Measurements from ENCODE around the gene MPP3. TPM values are rescaled to one million over a fixed set of nuclear protein-coding genes. Genes with fewer than 3 reads are reported as not detected.
"Not testable (repeated sequence)": the region's sequence is repeated elsewhere in the genome, so short reads cannot be mapped to it uniquely, and the experiment has no call there.

The MPP3 gene, protein sequence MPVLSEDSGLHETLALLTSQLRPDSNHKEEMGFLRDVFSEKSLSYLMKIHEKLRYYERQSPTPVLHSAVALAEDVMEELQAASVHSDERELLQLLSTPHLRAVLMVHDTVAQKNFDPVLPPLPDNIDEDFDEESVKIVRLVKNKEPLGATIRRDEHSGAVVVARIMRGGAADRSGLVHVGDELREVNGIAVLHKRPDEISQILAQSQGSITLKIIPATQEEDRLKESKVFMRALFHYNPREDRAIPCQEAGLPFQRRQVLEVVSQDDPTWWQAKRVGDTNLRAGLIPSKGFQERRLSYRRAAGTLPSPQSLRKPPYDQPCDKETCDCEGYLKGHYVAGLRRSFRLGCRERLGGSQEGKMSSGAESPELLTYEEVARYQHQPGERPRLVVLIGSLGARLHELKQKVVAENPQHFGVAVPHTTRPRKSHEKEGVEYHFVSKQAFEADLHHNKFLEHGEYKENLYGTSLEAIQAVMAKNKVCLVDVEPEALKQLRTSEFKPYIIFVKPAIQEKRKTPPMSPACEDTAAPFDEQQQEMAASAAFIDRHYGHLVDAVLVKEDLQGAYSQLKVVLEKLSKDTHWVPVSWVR
- total RNA-seq, result 55.5 TPM
- long read RNA-seq, partial matches to known transcripts, result 20 of 61 reads
- long read RNA-seq, other reads (novel, unspliced or antisense), result 37 of 61 reads

DNA sequence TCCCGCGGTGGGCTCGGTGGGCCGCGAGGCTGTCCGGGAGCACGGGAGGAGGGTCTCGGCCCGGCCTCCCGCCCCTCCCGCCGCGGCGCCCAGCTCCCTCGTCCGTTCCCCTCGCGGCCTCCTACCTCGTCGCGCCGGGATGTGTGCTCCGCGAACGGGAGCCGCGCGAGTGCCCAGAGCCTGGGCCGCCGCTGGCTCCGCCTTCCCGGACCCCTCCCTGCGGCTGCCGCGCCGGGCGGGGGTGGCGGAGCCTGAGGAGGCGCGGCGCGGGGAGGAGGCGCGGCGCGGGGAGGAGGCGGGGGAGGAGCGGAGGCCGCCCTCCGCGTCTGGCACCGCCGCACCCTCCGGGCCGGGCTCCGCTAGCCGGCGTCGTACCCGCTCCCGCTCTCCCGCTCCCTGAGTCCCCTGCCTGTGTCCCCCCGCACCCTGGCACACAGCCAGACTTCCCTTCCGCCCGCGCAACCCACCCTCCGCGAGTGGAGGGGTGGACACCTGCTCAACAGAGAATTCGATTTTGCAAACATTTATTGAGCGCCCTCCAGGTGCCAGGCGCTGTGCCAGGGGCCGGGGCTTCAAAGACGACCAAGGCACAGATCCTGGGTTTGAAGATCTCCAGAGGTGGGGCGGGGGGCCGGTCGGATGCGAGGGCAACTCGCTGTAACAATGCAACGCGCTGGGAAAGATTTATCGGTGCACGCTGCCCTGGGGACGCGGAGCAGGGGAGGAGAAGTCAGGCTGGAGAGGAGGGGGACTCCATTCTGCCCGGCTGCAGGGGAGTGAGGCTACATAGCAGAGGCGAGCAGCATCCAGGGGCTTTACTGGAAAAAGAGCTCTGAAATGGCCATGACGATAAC is at the start of gene MPP3:
Gene MPP3, minus strand, starts transcription at position 171 of the 854 bp plus-strand sequence. CDS start 1,240 bp downstream, outside the sequence.
- peak; percentile 85 for ATAC-seq
- peak; percentile 89 for DNase-seq
- intact Hi-C loops (cut with micrococcal nuclease), result no loop called here

DNA sequence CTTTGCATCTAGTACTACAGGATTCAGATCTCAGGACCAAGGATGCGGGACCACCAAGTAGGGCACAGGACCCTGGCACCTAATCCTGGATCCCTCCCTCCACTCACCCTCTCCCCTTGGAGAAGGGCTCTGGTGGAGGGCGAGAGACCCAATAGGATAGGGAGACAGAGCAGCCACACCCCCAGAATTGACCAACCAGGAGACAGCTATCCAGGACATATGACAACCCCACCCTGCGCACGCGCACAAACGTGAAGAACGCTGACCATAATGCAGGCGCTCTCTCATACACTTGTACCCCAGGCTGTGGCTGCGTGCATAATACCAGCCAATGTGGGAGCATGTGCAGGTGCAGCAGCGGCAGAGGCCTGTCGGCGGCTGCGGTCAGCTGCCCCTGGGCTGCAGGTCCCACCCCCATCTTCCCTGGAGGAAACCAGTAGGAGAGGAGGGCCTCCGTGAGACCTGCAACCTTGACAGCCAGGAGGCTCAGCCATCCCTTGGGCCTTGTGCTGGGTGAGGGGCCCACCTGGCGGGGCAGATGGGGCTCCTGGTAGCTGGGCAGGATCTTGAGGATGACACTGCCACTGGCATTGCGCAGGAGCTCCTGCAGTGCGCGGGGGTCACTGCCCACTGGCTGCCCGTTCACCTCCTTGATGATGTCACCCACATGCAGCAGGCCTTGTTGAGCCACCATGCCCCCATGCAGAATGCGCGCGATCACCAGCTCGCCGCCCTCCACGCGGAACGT is 49.0 kb upstream of the MPP3 start:
- intact Hi-C loops (cut with micrococcal nuclease), result no loop called here
- ATAC-seq, result no peak
- DNase-seq, result no peak

DNA sequence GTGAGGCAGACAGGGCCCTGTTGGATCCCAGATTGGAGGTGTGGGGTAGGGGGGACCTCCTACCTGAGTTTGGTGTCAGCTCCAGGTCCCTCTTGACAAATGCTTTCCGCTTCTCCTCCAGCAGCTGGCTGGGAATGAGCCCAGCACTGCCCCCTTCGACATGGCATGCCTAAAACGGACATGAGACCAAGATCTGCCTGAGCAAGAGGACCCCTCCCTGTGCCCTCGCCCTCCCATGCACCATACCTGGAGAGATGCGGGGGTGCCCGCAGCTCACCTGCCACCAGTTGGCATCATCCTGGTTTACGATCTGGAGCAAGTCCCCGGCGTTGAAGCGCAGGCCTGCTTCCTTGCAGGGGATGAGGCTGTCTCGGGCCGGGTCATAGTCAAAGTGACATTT is 48.2 kb upstream of the MPP3 start:
- intact Hi-C loops (cut with micrococcal nuclease), result no loop called here

DNA sequence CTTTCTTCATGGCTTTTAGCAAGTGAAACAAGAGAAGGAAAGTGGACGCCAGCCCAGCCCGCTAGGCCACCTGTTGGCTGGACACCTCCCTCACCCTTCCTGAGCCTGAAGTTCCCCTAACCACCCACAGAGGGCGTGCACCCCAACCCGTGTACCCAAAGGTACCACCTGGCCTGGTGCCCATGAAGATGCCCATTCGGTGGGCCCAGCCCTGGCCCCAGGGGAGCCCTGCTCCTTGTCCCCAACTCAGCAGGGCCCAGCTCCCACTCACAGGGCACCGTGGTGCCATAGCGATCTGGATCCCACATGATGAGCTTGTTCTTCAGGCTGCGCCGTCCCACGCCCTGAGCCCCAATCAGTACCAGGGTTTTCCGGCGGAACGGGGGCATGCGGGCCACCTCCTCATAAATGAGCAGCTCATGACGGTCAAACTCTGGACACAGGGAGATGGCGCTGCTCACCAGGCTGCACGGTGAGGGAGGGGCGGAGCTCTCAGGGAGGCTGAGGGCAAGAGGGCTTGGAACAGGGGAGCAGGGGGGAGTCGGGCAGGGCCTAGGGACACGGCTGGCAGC is 47.6 kb upstream of the MPP3 start:
- ATAC-seq (peak; percentile 4), DNase-seq (no peak)
- intact Hi-C loops (cut with micrococcal nuclease), result no loop called here

More for the DNA sequence above, 48.2 kb upstream of the MPP3 start:
- DNase-seq, result no peak
- no peak for ATAC-seq

DNA sequence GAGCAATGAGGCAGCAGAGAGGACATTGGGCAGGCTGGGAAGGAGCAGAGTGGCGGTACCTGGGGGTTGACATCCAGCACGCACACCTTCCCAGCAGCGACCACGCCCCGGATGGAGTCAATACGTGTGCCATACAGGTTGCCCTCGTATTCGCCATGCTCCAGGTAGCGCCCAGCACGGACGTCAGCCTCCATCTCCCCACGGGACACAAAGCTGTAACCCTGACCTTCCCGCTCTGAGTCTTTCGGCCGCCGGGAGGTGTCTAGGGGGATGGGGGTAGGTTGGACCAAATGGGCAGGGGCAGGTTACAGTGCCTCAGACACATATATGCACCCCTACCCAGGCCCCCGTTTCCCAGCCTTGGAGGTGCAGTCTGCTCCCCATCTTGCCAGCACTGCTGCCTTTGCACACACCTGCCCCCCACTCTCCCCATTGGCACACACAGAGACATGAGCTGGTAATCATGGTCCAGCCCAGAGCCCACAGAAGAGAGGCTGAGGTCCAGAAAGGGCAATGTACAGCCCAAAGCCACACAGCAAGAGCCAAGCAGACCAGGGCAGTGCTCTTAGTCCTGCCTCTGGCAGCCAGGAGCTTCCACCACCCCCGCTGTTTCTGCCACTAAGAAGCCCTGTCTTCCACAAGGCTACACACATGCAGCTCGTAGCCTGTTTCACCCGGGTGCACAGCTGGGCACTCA is 46.9 kb upstream of the MPP3 start:
- intact Hi-C loops (cut with micrococcal nuclease), result no loop called here
- DNase-seq, result no peak

DNA sequence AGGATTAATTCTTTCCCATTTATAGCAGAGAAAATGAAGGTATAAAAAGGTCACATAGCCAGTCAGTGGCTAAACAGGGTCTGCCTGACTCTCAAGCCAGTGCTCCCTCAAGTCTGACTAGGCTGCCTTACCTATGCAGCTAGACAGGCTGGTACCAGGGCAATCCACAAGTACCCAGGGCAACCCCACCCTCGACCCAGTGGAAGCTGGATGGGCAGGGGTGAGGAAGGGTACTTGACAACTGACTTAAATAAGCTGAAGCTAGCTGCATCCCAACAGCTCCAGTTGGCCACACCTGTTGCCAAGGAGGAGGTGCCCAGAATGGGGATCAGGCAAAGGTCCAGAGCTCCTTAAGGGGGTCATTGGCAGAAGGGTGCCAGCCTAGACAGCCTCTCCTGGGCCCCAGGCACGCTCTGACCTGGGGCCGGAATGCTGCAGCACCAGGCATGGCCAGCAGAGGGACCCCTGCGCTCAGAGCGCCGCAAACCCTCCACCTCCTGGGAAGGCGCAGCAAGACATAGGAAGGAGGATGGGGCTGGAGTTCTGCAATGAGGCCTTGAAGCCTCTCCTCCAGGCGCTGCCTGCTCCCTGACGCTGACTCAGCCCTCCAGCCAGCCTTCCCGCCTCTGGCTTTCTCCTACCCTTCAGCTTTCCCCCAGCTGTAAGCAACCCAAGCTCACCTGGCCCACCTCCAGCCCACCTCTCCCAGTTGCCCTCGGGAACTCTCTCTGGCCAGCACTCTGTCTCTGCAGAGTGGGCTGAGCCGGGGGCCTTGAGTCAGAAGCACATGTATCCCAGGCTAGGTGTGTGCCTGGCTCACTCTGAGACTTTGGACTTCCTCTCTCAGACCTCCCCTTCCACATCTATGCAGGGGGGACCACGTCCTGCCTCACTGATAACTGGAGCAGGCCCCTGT is 45.6 kb upstream of the MPP3 start:
- intact Hi-C loops (cut with micrococcal nuclease), result no loop called here
- peak; percentile 80 for DNase-seq
- peak; percentile 73 for ATAC-seq

More for the DNA sequence above, 46.9 kb upstream of the MPP3 start:
- no peak for ATAC-seq

DNA sequence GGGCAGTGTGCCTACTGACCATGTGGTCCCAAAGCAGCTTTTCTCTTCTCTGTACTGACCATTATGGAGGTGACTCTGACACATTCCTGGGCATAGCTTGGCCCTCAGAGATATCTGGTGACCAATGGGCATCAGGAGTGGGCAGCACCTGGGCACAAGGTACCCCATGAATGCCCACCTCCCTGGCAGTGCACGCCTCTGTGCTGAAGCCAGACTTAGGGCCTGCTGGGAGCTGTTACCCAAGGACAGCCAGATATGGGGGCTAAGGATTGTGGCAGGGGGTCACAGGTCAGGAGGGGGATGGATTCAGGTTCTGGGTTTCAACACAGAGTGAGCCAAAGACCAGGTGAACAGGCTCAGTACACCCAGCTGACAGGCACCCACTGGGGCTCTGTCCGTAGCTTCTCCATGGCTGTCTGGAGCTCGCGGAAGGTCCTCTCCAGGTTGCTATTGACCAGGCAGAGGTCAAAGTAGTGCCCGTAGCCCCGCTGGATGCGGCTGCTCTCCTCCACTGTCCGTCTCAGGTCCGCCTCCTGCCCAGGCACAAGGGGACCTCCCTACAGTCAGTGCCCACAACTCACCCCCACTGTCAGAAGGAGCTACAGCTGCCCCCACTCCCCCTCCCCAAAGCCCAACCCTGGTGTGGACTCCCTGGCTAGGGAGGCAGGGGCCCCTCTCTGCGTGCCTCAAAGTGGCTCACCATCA is 44.7 kb upstream of the MPP3 start:
- intact Hi-C loops (cut with micrococcal nuclease), result no loop called here
- ATAC-seq (no peak), DNase-seq (no peak)

DNA sequence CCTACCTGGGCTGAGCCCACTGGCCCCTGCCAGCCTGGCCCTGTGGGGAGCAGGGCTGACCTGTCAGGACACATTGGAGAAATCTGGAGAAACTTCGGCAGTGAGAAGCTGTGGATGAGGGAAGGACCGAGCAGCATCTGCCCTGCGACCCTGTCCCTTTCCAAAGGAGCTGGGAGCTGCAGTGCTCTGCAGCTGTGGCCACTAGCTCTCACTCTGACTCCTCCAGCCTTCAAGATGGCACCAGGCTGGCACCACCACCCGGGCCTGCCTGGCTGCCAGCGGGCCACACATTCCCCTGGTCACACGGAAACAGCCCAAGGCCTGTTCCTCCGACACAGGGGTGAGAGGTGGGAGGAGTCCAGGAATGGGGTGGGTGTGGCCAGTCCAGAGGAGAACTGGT is 44.1 kb upstream of the MPP3 start:
- ATAC-seq (peak; percentile 2), DNase-seq (no peak)
- intact Hi-C loops (cut with micrococcal nuclease), result no loop called here

DNA sequence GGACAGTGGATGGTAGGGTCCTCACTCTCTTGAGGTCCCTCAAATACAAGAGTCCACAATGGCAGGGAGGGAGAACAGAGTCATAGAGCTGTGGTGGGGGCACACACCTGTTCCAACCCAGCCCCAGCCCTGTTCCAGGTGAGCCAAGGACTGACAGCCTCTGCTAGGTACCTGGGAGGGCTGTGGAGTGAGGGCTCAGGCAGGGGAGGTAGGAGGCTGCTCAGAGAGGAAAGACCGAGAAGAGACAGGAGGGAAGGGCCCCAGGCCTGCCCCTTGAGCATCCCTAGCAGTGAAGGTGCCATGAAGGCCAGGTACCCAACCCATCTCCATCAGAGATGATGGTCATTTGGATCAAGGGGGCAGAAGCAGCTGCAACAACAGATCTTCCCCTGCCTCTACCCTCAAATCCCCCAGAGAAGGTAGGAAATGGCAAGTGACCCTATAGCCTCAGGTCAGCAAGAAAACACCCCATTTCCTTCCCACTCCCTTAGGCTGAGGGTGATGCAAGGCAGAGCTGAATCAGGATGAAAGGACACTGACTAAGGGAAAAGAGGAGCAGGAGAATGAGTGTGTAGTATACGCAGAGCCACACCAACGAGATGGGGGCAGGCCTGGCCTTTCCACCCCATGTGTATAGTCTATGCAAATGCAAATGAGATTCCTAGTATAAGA is 42.7 kb upstream of the MPP3 start:
- no peak for ATAC-seq
- intact Hi-C loops (cut with micrococcal nuclease), result no loop called here
- no peak for DNase-seq

DNA sequence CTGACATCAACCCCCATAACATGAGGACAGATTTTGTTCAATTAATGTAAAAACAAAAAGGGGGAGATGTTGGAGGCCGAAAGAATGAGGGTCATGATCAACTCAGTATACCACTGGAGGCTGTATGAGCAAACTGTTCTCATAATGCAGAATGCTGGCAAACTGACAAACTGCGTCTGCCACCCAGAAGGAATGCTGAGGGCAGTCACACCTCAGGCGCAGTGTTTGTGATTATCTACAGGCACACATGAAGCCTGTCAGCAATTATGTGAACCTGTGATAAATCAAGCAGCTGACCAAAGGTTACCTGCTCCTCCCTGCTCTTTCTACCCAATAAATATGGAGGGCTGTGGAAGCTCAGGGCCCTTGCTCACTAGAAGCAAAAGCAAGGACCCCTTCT is 41.3 kb upstream of the MPP3 start:
- DNase-seq, result peak; percentile 59
- intact Hi-C loops (cut with micrococcal nuclease), result no loop called here
- peak; percentile 65 for ATAC-seq

DNA sequence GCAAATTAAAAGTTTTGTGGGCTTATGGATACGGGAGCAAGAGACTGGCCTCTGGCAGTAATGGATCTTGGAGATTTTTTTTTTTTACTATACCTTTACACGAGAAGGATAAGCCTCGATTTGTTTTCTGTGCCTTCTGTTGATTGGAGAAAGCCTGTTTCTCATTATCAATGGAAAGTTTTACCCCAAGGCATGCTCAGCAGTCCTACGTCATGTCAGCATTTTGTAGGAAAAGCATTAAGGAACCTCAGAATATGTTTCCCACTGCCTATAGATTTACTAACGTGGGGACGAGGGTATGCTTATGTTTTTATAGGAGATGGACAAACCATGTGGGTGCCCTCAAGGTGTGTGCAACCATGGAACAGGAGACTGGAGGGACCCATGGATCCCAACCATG is 40.9 kb upstream of the MPP3 start:
- intact Hi-C loops (cut with micrococcal nuclease), result no loop called here
- ATAC-seq, result no peak
- no peak for DNase-seq

DNA sequence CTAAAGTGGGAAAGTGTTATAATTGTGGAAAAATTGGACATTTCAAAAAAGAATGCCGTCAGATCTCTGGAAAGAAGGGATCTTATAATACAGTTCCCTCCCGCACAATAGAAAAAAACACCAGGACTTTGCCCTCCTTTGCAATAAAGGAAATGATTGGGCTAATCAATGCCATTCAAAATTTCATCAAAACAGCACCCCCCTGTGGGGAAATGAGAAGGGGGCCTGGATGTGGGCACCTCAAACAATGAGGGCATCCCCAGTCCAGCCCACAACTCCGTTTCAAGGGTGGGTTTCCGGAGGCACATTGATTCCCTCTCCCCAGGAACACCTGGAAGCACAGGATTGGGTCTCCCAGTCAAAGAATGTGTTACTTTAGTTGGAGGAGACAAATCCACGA is 40.1 kb upstream of the MPP3 start:
- ATAC-seq, result no peak
- intact Hi-C loops (cut with micrococcal nuclease), result no loop called here

DNA sequence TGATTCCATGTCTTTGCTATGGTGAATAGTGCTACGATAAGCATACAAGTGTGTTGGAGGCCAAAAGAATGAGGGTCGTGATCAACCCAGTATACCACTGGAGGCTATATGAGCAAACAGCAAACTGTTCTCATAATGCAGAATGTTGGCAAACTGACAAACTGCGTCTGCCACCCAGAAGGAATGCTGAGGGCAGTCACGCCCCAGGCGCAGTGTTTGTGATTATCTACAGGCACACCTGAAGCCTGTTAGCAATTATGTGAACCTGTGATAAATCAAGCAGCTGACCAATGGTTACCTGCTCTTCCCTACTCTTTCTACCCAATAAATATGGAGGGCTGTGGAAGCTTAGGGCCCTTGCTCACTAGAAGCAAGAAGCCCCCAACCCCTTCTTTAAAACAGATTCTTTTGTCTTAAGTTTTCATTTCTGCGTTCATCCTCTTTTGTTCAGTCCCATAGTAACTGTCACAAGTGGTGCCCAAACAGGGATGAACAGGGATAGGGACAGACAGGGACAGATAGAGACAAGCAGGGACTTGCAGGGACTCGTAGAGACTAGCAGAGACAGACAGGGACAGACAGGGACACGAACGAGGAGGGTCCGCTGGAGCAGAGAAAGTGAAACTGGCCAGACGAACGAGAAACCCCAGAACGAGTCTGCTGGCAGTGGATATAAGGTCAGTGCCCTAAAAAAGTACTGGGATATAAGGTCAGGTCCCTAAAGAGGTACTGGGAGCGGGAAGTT is 39.2 kb upstream of the MPP3 start:
- ATAC-seq (peak; percentile 24), DNase-seq (peak; percentile 48)
- intact Hi-C loops (cut with micrococcal nuclease), result no loop called here

More for the DNA sequence above, 40.1 kb upstream of the MPP3 start:
- DNase-seq, result no peak

DNA sequence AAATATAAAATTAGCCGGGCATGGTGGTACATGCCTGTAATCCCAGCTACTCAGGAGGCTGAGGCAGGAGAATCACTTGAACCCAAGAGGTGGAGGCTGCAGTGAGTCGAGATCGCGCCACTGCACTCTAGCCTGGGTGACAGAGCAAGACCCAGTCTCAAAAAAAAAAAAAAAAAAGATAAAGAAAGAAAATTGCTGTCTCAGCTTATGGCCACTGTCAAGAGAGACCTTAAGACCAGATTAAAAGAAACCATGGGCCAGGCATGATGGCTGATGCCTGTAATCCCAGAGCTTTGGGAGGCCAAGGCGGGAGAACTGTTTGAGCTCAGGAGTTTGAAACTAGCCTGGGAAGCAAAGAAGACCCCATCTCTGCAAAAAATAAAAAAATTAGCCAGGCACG is 36.1 kb upstream of the MPP3 start:
- DNase-seq; intact Hi-C loops (cut with micrococcal nuclease); ATAC-seq: not testable (repeated sequence)

DNA sequence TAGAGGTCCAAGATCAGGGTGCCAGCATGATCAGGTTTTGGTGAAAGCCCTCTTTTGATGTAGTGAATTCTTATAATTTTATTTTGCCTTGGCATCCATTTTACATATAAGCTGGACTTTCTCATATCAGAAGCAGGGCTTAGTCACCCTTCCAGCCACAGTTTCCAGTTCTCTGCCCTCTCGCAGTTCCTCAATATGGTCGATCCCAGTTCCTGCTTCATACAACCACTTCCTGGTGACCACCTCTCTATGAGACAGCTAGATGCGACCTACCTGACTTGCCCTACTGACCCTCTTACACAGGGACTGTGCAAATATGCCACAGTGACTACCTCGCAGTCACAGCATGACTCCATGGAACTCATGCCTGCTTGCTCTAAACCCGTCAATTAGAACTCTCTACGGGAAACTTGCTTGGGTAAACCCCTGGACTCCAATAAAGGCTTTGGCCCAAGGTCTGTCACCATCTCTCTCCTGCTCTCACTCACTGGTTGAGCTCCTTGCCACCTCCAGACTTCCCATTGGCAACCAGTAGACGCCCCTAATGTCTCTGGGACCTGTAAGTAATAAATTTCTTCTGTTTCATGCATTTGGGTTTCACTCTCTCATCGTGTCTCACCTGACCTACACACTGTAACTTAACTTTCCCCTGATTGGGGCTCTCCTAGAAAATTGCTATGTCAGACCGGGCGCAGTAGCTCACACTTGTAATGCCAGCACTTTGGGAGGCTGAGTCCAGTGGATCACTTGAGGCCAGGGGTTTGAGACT is 35.5 kb upstream of the MPP3 start:
- intact Hi-C loops (cut with micrococcal nuclease), result no loop called here
- DNase-seq (no peak), ATAC-seq (no peak)

Measured in left ventricle myocardium superior (tissue), 1 donor.